HG02981 (cell line): ENCODE results near the gene PLEKHB1.

Experiments used
- ATAC-seq: cut with Tn5 transposase; IDR thresholded peaks from one replicate; pipeline ENCODE4 v1.9.1; 2021; ENCODE audit warnings: mild to moderate bottlenecking, moderate library complexity; ENCODE audit not compliant: unreplicated experiment

The PLEKHB1 gene, protein sequence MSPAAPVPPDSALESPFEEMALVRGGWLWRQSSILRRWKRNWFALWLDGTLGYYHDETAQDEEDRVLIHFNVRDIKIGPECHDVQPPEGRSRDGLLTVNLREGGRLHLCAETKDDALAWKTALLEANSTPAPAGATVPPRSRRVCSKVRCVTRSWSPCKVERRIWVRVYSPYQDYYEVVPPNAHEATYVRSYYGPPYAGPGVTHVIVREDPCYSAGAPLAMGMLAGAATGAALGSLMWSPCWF

DNA sequence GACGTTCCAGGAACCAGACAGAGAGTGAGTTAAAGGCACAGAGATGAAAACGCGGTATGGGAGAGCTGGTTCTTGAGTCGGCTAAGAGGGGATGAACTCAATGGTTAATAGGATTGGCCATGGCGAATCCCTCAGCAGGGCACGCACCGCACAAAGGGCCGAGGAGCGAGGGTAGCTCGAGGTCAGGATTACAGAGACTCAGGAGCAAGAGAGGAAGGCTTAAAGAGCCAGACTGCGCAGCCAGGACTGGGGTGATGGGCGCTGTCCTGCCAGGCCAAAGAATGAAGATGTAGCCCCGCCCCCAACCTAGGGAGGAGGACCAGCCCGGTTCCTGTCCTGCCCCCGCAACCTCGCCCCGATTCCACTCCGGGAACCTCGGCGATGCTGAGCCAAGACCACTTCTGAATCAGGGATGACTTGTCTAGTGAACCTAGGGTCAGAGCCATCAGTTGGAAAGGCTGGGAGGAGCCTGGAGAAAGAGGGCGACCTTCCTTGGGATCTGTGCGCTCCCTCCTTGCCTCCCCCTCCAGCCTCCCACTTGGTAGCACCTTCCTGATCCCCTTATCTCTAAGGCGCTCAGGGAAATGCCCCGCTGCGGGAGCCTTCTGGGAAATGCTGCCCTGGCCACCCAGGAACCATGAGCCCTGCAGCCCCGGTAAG is at the start of gene PLEKHB1:
Gene PLEKHB1, plus strand, starts transcription at position 610 of the 660 bp plus-strand sequence. Its CDS starts 28 bp downstream, at position 638.
- no peak for ATAC-seq

DNA sequence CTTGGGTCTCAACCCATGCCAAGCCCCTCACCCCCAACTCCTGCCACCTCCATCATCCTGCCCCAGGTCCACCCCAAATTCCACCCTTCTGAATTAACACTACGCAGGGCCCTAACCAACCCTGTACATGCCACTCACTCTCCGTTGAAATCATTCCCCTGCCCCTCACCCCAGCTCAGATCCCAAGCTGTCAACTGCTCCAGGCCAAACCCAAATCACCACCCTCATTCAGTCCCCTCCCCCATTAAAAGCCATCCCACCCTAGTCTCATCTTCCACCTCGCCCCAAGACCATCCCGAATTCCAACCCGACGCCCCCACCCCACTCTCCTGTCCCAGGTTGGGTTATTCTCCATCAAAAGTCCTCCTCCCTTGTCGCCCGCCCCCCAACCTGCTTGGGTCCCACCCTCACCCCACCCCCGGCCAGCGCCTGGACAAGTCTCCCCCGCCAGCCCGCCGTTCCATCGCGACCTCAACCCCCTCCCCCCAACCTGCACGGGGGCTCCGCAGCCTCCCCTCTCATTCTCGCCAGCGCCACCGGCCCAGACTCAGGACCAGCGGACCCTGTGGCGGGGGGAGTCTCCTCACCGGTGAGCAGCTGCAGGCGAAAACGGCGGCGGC is 48.9 kb upstream of the PLEKHB1 start:
- no peak for ATAC-seq

DNA sequence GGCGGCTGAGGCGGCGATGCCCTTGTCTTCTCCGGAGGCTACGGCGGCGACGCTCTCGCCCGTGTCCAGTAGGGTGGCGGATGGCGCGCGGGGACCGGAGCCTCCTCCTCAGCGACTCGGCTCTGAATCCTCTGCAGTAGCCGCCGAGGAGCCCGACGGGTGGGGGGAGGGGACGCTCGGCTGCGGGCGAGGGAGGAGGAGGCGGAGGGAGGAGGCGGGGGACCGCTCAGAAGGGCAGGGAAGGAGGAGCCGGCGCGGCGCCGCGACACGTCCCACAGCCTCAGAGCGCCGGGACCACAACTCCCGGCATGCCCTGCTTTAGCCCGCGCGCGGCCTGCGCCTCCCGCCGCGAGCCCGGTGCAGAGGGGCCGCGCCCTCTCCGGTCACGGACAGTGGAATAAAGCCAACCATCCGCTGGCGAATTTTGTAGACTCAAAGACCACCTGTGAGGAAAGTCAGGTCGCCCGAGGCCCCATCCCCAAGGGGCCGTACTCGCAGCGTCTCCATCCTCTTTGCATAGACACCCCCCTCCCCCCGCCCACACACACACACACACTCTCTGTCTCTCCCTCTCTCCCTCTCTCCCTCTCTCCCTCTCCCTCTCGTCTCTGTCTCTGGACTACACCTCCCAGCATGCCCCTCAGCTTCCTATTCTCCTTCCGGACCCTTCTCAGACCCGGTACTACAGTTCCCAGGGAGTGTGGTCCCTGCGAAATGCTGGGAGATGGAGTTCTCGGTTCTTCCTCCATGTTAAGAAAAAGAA is 48.2 kb upstream of the PLEKHB1 start, which contains the start of gene FAM168A:
Gene FAM168A, minus strand, starts transcription at position 157 of the 763 bp plus-strand sequence. CDS start 129,638 bp downstream, outside the sequence.
- peak; percentile 92 for ATAC-seq

DNA sequence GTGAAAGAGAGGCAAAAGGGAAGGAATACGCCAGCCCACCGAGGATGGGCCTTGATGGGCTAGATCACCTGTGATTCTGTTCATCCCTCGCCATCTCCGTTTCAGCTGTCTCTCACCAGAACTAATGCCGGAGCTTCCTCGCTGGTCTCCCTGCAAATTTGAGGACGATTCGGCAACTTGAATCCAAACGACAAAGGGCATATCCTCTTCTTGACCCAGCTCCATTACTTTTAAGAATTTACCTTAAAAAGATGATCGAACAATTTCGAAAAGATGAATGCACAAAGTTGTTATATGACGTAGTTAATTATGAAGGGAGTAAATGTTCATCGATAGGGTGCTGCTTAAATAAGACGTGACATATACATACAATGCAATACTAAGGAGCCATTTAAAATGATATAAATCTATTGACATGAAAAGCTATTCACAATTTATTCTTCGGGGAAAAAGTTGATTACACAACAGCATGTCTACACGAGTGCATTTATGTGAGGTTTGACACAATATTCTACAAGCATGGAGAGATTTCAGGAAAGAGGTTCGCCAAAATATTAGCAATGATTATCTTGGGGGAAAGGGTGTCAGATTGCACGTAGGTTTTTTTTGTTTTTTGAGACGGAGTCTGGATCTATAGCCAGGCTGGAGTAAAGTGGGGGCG is 47.5 kb upstream of the PLEKHB1 start:
- ATAC-seq: no peak

DNA sequence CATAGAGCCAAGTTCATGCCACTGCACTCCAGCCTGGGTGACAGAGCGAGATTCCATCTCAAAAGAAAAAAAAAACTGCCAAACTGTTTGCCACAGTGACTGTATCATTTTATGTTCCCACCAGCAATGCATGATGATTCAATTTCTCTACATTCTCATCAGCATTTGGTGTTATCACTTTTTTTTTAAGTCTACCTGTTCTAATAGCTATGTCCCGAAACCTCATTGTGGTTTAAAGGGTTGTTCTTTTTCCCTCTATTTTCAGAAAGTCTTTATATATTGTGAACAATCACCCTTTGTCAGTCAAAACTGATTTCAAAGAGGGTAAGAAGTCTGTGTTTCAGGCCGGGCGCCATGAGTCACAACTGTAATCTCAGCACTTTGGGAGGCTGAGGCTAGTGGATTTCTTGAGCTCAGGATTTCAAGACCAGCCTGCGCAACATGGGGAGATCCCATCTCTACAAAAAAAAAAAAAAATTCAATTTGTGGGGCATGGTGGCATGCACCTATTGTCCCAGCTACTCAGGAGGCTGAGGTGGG is 33.7 kb upstream of the PLEKHB1 start:
- ATAC-seq: no peak

DNA sequence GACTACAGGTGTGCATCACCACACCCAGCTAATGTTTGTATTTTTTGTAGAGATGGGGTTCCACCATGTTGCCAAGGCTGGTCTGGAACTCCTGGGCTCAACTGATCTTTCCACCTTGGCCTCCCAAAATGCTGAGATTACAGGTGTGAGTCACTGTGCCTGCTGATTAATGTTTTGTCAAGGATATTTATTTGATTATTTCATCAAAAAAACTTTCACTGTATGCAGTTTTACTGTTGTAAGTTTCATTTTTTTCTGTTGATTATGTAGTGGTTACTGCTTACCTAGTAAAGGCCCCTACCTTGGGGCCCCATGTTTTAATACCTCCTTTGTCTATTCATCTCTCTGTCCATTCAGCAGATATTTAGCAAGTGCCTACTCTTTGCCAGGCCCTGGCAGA is 31.8 kb upstream of the PLEKHB1 start:
- ATAC-seq: no peak

DNA sequence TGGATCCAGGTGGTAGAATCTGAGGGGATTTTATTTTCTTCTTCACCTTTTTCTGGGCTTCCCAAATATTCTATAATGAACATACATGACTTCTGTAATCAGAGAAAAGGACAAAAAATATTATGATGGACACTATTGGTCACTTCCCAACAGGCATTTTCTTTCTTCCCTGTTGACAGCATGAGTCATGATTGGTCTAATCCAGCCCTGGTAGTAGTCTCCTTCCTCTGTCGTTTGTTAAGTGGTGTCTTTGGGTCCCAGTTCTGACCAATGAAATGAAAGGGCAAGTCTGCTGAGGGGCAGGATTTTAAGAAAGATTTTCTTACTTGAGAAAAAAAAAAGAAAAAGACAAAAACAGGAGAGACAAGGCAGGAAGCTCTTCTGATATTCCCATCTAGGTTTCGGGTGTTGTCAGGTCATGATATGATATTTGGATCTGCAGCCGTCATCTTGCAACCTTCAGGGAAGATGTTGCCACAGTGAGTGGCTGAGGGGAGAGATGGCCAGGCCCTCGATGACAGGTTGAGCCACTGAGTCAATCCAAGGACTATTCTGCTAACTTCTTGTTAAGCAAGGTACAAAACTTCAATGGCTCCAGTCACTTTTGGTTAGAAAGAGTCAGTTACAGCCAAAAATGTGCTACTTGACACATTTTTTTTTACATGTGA is 23.3 kb upstream of the PLEKHB1 start:
- ATAC-seq: no peak

DNA sequence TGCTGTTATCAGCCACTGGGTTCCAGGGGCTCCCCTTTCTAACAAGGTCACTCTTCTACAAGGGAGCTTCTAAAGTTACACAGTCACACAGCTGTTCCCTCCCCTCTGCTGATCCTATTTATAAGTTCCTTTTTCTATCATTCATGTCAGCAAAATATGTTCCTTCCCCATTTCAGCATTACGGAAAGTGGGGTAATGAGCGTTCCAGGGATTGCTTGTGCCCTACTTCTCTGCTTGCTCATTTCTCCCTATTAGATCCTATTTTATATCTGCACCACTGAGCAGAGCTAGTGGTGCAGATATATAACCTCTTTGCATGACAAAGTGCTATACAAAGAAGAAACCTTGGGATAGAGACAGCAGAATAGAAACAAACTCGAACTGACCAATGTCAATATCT is 22.7 kb upstream of the PLEKHB1 start:
- ATAC-seq: no peak

DNA sequence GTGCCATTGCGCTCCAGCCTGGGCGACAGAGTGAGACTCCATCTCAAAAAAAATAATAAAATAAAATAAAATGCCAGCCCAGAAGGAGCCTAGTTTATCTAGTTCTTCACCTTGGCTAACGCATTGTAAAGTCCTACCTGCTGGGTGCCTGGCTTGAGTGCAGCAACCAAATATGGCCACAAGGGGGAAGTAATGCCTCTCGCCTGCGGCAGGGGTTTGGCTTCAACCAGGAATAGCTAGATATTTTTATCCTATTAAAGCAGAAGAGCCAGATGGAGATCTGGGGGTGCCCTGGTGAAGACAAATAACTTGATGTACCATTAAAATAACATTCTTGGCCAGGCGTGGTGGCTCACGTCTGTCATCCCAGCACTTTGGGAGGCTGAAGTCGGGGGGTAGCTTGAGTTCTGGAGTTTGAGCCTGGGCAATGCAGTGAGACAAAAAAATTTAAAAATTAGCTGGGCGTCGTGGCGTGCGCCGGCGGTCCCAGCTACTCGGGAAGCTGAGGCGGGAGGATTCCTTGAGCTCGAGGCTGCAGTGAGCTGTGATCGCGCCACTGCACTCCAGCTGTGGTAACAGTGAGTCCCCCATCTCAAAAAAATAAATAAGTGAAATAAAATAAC is 20.6 kb upstream of the PLEKHB1 start:
- ATAC-seq: no peak

DNA sequence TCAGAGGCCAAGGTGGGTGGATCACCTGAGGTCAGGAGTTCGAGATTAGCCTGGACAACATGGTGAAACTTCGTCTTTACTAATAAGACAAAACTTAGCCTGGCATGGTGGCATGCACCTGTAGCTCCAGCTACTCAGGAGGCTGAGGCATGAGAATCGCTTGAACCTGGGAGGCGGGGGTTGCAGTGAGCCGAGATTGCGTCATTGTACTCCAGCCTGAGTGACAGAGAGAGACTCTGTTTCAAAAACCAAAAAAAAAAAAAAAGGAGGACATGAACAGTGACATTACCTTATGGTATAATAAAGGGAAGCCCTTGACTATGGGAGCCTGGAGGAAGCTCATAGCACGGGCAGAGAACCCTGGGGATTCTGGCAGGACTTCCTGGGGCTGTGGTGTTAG is 16.5 kb upstream of the PLEKHB1 start:
- no peak for ATAC-seq

DNA sequence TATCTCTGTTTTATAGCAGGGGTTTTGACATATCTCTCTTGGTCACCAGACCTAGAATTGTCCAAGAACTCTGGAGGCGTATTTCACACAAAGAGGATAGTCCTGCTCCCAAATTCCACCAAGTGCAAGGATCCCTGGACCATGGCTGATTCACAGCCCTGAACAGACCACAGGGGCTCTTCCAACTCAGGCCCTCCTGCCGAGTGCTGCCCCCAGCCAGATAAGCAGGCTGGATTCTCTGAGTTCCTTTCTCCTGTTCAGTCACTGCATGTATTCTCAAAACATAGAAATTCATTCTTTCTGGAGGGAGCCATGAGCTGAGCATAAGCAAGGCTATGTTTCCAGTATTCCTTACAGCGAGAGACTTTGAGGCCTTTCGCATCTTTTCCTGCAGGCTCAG is 13.4 kb upstream of the PLEKHB1 start:
- no peak for ATAC-seq

DNA sequence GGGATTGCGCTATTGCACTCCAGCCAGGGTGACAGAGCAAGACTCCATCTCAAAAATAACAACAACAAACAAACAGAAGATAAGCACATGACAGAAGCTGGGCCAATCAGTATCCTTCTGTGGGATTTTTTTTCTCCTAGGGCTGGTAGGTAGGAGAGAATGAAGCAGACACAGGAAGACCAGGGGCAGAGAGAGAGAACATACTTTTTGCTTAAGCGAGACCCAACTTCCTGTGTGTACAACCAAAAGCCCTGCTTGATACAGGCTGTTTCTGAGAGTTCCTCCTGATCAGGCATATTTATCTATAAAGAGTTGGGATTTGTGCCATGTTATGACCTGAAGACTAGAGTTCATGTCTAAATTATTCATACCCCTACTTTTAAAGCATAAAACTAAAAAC is 12.4 kb upstream of the PLEKHB1 start:
- ATAC-seq: no peak

DNA sequence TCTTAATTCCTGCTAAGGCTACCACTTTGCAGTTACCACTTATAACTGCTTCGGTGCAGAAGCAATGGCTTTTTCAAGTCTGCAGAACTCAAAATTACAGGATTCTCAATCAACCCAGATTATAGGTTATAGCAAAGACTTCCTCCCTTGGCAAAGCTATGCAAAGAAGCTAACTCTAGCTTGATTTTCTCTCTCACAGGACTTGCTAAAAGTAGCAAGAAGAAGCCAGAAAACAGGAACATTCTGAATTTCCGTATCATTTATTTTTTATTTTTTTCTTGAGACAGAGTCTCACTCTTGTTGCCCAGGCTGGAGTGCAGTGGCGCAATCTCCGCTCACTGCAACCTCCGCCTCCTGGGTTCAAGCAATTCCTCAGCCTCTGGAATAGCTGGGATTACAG is 10.7 kb upstream of the PLEKHB1 start:
- ATAC-seq: no peak

DNA sequence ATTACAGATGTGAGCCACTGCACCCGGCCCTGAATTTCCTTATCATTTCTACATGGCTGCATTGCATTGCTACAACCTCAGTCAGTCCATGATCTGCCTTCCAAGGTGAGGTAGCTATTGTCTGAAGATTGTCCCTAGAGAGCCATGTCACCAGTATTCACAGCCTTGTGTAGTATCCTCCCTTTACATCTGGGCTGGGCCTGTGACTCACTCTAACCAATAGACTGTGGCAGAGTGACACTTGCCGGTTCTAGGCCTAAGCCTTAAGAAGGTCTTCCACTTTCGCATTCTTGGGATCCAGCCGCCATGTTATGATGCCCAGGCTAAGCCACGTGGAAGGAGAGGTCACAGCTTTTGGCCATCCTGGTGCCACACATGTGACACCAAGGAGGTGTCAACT is 10.1 kb upstream of the PLEKHB1 start:
- ATAC-seq: no peak

DNA sequence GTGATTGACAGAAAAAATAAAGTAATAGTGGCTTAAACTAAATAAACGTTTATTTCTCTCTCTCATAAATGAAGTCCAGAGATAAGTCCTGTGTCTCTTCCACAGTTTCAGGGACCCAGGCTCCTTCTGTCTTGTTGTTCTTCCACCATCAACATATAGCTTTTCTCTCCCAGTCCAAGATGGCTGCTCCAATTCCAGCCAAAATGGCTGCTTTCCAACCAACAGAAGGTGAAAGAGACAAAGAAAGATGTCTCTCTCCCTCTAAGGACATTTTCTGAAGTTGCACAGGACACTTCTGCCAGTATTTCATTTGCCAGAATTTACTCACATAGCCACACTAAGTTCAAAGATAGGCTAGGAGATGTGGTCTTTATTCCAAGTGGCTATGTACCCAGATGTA is 9.4 kb upstream of the PLEKHB1 start:
- no peak for ATAC-seq

DNA sequence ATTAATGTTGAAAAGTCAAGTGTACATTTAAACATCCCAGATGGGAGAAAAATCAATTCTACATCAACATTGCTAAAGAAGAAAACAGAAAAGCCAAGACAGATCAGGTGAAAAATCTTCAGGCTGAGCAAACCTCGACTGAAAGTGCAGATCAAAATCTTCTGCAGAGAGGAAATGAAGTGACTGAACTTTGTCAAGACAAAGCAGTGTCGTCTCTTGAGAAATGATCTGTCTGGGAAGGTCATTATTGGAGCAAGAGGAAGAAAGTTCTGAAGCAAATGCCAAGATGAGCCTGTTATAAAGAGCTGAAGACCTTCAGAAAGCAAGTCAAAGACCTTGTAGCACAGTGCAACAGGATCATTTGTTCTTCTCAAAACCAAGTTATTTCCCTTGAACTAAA is 5.8 kb upstream of the PLEKHB1 start:
- ATAC-seq: no peak

DNA sequence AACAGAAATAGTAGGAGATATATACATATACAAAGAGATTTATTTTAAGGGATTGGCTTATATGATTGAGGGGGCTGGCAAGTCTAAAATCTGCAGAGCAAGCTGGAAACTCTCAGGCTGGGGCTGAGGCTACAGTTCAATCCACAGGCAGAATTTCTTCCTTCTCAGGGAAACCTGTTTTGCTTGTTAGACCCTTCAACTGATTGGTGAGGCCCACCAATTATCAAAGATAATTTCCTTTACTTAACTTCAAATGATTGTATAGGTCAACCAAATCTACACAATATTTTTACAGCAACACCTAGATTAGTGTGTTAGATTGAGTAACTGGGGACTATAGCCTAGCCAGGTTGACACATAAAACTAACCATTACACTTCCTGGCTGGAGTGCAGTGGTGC is 4.7 kb upstream of the PLEKHB1 start:
- ATAC-seq: no peak

DNA sequence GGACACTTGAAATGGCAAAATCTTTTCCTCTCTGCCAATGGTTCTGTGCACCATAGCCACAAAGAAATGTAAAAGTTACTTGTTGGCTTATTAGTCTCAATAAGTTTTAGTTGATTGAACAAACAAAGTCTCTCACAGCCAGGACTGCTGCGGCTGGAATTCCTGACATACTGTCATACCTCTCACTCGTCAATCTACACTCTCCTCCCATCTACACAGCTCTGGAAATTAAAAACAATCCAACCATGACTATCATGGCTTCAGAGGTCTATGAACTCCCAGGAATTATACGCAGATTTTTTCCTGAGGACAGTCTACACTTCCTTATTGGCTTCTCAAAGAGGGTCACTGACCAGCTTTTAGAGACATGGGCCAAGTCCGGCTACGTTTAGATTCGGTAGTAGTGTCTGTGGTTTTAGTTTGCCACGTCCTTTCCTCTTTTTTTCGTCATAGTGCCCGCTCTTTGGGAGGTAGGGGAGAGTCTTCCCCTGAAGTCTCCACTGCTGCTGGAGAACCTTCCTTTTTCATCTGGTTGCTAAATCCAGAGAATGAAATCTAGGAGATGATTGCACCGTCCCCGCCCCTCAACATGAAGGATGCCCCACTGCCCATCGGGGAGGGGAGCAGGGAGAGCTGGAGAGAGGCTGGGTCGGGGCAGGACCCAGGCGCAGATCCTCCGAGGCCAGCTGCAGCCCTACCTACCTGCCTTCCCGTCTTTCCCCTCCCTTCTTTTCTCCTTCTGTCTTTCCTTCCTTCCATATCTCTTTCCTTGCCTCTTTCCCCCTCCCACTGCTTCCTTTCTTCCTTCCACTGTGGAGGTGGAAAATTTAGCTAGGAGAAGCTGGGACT is 1.0 kb upstream of the PLEKHB1 start:
- no peak for ATAC-seq
